GM12872 (cell line): Measurements from ENCODE around the gene SWT1.

Experiments
- TF ChIP-seq, protein P1 (sequence below): IDR thresholded peaks from 3 replicates; pipeline ENCODE4 v1.5.1; 2011; ENCODE audit warnings: low read depth, mild to moderate bottlenecking, low read length, moderate library complexity; ENCODE audit not compliant: insufficient read depth

SWT1 gene

DNA sequence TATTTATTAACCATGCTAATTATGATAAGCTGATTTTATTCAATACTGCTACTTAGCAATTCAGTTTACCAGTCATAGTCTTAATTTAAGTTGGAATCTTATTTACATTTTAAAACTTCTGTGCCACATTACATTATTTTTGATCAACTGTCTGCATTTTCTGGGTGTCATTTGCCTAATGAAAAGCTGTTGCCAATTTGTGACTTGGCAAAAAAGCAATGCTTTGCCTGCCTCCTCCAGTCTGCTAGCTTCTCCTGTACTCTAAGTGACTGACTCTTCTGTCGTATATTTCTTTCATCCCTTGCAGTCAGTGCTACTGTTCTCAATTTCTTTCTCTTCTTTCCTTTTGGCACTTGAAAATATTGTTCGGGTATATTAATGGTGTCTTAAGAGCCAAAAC is 165.7 kb downstream of the SWT1 start:
- TF ChIP-seq, protein P1, sequence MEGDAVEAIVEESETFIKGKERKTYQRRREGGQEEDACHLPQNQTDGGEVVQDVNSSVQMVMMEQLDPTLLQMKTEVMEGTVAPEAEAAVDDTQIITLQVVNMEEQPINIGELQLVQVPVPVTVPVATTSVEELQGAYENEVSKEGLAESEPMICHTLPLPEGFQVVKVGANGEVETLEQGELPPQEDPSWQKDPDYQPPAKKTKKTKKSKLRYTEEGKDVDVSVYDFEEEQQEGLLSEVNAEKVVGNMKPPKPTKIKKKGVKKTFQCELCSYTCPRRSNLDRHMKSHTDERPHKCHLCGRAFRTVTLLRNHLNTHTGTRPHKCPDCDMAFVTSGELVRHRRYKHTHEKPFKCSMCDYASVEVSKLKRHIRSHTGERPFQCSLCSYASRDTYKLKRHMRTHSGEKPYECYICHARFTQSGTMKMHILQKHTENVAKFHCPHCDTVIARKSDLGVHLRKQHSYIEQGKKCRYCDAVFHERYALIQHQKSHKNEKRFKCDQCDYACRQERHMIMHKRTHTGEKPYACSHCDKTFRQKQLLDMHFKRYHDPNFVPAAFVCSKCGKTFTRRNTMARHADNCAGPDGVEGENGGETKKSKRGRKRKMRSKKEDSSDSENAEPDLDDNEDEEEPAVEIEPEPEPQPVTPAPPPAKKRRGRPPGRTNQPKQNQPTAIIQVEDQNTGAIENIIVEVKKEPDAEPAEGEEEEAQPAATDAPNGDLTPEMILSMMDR: no peak

DNA sequence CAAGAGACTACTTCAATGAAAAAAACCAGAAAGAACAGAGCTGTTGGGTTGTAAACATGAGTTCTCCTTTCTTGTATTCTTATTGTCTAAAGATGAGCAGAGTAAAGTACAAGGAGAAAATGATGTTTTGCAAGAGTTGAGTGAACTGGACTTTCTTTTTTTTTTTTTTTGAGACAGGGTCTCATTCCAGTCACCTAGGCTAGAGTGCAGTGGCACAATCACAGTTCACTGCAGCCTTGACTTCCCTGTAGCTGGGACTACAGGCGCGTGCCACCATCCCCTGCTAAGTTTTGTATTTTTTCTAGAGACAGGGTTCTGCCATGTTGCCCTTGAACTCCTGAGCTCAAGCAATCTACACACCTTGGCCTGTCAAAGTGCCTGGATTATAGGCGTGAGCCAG is 167.2 kb downstream of the SWT1 start:
- TF ChIP-seq, protein P1: no peak

DNA sequence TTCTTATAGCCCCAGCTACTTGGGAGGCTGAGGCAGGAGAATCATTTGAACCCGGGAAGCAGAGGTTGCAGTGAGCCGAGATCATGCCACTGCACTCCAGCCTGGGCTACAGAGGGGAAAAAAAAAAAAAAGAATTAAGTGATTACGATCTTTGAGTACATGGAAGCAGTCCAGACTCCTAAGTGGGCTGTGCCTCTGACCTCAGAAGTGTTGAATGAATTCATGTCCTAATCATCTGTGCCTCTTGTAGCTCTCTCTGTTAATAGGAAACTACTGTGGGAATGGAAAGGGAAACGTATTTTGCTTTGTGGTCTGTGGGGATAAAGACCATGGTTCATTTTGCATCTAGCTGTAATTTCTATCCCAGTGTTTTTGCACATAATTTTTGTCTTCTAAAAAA is 168.4 kb downstream of the SWT1 start:
- TF ChIP-seq, protein P1: no peak

DNA sequence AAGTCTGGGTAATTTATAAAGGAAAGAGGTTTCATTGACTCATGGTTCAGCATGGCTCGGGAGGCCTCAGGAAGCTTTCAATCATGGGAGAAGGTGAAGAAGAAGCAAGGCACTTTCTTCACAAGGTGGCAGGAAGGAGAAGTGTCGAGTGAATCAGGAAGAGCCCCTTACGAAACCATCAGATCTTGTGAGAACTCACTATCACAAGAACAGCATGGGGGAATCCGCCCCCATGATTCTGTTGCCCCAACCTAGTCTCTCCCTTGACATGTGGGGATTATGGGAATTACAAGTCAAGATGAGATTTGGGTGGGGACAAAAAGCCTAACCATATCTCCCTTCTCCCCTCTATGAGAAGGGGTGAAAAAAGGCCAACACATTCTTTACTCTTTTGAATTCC is 171.3 kb downstream of the SWT1 start:
- TF ChIP-seq, protein P1: no peak

DNA sequence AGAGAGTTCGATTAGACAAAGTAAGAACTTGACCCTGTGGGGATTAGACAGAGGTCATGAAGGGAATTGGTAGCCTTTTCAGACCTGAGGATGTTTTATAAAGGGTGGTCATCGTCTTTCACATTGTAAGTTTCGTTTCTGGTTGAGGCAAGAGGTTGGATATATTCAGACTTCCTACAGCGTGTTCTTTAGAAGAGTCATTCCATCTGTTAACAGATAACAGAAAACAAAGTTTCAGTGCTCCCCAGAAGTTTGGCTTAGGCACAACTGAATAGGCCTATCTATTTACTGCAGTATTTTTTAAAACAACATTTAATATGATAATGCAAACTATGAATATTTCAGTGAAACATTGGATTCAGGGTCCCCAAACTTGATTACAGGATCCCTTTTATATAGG is 177.2 kb downstream of the SWT1 start:
- TF ChIP-seq, protein P1: no peak

DNA sequence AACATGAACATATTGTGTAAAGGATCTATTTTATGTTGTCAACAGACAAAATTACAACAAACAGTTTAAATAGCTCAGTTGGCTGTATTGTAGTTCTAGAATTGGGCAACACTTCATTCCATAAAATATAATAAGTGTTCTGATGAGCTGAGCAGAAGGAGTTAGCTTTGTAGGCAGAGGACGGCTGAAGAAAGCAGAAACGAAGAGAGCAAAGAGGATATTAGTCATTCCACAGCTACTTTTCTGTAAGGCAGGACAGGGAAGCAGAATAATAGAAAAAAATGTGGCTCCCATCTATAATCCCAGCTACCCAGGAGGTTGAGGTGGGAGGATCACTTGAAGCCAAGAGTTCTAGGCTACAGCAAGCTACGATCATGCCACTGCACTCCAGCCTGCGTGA is 180.3 kb downstream of the SWT1 start:
- TF ChIP-seq, protein P1: no peak

DNA sequence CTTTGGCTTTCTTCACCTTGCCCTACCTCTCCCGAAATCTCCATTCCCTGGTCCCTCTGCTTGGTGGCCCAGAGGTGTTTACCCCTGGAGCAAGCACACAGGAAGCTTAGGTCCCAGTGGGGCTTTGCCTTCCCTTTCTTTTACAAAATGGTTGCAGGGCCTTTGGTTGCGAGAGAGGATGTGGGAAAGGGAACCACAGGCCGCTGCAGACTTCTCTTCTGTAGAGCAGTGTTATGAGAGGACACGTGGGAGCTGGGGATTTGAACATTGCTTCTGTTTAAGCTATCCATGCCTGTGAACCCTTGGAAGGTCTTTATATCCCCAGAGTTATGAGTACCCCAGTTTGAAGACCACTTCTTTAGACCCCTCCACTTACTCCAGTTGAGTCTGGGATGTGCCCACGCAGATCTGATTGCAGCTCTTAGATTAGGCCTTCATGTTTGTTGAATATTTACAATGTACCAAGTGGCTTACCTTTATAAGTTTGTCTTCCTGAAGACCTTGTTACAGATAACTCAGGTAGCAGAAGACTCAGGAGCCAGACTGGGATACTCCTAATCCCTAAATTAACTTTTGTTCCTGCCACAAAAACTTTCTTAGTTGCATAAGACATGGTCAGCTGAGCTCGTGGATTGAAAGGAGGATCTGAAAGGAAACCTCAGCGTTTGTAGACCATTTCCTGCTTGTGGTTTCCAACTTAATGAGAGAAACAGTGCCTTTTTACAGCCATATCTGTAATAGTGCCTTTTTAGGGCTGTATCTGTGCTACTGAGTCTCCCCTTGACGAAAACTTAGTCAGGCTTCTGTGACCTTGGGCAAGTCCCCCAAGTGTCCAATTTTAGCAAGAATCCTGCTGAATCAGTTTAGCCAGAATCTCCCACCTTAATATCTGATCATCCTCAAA is 182.0 kb downstream of the SWT1 start:
- TF ChIP-seq, protein P1: no peak
